GM04504 (cell line): ENCODE measurements around the gene KCTD1.

Experiments
- DNase-seq: peaks from one replicate; pipeline ENCODE4 v3.0.0-alpha.2; 2012; ENCODE audit warnings: low read depth

KCTD1 gene

DNA sequence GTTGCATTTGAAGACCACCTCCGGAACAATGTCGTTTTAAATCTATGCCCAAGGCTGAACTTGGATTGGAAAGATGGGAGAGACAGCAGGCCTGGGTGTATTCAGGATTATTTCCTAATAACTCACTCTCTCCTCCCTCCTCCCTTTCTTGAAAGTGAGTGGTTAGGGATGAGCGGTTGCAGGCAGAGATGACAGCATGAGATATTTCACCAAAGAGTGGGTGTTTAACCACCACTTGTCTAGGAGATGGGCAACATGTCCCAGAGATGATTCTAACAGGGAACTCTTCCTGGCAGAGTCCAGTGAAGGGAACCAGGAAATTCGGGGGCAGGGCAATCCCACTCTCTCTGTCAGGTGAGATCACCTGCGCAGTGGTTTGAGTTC is 123.2 kb downstream of the KCTD1 start:
- DNase-seq, result no peak

DNA sequence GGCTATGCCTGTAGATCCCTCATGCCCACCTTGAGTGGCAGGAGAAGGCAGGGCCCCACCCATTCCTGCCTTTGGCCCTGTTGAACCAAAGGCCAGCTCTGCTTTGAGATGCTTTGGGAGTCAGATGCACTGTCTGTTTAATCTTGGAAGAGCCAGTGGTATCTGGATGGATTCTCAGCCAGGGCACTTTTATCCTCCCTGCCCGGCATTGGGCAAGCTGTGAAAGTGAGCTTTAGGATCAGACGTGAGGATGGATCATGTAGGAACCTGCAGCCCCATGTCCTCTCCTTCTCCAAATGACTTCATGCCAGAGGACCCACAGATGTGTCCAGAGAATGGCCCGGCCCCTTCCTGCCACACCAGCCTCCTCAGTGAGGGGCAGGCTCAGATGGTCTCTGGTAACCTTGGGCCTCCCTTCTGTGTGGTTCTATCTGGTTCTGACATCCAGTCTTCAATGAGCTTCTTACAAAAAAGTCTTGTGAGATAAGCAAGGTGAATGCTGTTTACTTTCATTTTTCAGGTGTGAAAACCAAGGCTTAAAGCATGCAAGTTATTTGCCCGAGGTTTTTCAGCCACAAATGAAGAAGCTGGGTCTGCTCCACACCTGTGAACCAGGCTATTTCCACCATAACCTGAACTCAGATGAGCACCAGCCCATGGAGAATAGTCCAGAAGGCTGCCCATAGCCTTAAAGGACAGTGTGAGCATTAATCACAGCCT is 123.8 kb downstream of the KCTD1 start:
- DNase-seq, result no peak

DNA sequence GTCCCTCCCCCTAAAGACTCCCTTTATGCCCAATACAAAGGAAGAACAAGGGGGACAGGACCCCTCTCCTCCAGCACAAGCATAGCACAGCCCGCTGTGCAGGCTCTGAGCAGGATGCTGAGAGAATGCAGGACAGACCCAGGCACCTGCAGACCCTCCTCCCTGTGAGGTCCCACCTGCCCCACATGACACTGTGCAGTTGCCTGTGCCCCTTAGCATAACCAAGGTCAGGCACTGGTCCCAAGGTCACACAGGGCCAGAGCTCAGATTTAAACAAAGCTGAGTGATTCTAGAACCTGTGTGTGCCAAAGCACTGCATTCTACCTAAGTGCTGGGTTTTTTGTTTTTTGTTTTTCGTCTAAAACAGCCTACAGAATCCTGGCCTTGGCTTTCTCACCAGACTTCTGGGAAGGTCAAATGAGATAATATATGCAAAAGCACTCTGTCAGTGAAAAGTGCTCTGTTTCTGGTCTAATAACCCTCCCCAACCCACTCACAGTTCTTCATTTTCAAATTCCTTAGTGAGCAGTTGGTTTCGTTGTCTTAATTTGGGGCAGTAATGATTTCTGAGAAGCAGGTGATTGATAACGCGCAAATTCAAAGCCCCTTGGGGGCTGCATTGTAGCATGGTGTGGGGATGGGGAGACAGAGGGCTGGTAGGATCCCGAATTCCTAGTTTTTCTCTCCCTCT is 125.7 kb downstream of the KCTD1 start:
- DNase-seq, result no peak

DNA sequence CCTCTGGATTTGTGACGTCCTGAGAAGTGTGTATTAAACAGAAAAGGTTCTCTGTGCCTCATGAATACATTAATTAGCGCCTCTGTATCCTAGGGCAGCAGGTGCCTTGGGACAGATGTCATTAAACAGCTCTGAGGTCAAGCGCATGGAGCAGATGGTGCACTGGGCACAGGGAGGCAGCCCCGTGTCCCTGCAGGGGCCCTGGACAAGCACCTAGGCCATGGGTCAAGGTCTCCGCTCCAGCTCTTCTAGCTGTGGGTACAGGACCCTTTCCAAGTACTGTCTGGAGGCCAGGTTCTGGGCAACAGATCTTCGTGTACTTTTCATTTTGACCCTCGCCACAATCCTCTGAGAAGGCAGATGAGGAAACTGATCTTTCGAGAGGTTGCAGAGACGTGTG is 126.4 kb downstream of the KCTD1 start:
- no peak for DNase-seq

DNA sequence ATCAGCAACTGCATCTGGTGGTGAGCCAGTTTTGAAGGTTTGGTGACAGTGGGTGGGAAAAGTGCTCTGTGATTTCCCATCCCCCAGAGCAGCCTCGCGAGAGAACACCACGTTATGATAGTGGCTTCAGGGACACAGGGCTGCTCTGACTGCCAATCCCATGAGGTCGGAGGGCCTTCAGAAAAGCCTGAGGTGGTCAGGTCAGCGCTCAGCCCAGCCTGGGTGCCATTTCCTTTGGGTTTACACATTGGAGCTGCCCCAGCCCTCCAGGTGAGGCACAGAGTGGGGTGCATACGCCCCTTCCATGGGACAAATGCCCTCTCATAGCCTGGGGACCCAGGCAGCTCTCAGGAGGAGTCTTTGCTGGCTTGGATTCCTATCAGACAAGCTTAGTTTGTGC is 126.8 kb downstream of the KCTD1 start:
- no peak for DNase-seq

DNA sequence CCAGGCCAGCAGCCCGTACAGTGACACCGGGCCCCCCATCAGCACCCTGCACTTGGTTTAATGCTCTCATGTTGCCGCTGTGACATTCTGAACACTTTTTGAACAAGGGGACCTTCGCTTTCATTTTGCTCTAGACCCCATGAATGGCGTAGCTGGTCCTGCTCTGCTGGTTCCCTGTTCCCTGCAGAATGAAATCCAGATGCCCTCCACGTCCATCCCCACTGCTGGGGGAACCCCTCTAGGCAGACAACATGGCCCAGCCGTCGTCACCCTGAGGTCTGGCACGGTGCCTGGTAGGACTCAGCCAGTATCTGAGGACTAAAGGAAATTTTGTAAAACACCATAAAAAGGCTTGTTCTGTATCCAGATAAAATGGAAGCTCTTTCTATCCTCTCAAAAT is 128.6 kb downstream of the KCTD1 start:
- no peak for DNase-seq

DNA sequence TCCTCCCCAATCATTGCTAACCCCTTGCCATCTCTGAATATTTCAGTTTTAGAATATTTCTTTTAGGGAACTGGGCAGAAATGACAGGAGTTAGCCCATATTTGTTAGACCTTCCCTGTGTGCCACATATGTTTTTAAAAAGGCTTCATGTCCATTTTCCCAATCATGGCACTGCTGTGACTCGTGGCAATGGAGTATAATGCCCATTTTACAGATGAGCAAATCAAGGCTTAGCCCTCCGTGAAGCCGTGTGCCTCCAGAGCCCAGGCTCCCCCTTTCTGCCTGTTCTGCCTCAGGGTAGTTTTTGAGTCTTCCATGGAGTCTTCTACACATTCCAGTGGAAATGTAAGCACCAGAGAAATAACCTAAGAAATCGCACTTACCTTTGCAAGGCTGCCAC is 130.1 kb downstream of the KCTD1 start:
- DNase-seq, result no peak

DNA sequence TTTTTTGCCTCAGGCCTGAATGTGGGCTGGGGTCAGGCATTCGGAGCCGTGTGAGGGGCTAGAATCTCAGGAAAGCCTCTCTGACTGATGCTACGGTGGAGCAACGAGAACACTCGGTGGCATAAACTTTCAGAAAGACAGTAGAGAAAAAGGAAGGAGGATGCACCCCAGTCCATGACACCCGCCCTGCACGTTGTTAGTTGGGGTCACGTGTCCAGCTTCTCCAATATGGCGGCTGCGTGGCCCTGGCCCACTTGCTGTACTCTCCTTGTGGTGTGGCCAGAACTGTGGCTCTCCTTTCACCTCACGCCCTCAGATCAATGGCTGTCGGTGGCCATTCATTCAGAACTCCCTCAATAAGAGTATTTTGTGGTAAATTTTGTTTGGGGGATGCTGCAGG is 131.2 kb downstream of the KCTD1 start:
- no peak for DNase-seq

DNA sequence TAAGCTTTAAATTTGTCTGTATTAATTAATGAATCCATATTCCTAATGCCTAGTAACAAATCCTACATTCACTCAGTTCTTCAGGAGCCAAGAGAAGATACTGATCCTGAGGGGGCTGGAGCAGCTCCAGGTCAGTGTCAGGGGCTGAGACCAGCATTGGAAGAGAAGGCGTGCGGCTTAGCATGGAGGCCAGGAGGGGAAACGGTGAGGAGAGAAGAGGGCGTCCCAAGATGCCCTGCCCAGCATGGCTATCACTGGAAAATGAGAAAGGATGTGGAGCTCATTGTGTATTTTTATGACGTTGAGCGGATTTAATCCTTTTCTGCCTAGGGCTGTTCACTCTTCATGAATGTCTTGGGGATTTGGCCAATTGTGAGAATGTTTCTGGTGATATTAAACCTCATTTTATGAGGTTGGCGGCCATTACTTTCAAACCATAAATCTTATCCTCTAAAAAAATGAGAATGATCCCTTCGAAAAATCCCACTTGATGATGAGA is 131.7 kb downstream of the KCTD1 start:
- DNase-seq, result no peak

DNA sequence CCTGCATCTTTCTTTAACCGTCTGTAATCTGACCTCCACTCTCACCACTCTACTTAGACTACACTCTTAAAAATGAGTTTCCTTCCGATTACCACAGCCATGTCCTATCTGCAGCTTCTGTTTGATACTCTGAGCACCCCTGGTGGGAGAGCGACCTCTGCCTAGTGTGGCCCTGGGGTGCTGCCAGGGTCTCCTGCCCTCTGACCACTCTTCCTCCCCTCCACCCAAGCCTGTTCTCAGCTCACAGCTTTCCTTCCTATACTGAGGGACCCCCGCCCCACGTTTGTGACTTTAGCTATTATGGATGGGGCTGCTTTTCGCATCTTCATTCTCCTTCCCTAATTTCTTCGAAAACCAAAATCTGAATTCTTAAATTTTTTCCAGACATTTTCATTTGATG is 132.7 kb downstream of the KCTD1 start:
- no peak for DNase-seq

DNA sequence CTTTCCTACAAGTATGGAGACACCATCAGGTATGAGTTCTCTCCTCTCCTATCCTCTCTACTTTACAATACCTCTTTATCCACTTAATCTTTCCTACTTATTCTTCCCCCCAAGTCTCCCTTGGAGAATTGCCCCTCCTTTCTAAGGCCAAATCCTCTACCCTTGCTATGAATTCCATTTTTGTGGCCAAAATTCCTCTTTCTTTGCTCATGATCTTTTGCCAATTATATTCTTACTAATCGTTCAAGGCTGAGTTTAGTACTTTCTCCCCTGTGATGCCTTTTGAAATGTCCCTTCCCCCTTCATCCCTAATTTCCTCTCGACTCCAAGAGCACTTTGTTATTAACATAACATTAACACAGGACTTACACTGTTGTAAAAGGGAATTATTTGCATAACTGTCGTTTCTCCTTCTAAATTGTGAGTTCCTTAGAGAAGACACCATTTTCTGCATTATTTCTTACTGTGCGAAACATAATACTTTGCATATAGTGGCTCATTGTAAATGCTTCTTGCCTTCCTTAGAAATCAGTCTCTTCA is 133.4 kb downstream of the KCTD1 start:
- DNase-seq, result no peak

DNA sequence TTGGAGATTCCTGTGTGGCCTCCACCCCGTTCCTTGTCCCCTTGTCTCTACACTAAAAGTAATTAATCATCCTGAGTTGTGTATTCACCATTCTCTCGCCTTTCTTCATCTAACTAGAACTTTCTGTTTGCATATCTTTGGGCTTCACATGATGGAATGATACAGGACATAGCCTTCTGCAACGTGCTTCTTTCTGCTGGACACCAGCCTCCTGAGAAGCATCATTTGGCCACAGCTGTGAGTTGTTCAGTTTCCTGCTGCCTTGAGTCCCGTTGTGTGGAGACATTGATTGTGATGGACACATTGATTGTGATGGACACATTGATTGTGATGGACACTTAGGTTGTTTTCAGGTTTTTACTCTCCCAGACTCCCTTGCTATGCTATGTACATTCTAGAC is 139.3 kb downstream of the KCTD1 start:
- DNase-seq, result no peak

DNA sequence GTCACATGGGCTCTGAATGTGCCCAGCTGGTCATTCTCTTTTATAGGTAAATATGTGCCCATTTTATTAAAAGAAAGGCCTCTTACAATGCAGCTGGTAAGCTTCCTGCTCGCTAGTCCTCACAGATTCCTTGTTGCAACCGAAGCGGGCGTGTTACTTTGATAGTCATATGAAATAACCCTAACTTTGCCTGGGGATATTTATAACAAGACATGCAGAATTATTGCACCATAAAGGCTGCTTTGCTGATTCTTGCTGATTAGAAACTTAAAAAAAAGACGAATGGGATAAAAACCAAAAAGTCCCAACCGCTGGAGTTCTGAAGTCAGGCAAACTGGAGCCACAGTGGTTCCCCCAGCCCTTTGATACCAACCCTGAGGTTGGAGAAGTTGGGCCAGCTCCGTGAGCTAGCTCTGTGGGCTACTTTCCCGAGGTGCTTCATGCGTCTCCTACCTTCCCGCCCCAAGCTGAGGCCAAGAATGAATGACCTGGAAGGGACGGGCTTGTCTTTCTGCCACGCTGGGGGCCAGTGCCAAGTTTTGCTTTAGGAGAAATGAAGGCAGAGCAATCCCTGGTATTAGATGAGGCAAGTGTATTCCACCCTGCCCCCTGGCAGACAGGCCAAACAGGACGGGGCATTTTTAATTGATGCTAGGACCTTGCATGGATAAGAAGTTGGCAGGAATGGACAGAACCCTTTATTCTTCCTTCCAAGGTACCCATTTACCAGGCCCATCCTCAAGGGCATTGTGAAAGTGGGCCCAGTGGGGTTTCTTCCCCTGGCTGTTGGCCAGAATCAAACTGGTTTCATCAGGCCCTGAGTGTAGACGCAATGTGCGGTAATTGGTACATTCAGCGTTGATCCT is 140.4 kb downstream of the KCTD1 start:
- DNase-seq, result no peak

DNA sequence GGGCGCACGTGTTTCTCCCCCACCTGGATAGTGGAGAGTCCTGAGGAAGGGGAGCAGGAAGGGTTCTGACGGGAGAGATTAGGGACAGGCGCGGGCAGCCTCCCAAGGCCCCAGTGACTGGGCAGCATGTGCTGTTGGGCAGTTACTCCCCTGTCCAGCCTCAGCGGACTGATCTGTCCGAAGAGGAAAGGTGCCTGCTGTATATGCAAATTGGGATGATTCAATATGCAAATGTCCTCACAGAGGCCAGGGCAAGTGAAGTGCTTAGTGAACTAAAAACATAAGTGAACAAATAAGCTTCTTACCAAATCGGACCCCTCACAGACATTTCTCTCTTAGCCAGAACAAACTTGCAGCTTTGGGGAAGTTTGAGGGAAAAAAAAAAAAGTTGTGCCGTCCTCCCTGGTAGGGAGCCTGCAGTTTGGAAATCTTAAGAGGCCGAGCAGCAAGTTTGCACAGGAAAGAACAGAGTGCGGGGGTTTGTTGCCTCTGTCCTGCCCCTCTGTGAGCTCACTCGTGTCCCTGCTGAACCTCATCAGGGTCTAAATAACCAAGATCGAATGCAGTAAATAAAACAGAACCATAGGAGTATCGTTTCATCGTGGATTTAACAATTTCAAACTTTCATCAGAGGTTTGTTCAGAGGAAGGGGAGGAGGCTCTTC is 141.4 kb downstream of the KCTD1 start:
- no peak for DNase-seq

DNA sequence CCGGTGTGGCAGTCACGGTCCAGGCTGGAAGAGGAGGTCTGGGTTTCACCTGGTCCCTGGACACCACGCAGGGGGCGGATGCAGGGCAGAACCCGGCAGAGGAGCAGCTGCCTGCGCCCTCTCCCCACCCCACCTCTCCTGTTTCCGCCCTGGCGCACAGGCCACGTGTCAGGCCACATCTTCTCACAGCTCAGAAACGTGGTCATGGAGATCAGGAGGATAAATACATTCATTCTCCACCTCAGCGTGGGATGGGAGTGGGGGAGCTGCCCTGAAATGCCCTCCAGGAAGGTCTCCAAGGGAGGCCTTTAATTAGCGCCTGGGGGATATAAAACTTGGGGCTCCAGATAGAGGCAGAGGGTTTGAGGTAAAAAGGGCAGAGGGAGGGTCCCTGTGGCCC is 142.0 kb downstream of the KCTD1 start:
- no peak for DNase-seq

DNA sequence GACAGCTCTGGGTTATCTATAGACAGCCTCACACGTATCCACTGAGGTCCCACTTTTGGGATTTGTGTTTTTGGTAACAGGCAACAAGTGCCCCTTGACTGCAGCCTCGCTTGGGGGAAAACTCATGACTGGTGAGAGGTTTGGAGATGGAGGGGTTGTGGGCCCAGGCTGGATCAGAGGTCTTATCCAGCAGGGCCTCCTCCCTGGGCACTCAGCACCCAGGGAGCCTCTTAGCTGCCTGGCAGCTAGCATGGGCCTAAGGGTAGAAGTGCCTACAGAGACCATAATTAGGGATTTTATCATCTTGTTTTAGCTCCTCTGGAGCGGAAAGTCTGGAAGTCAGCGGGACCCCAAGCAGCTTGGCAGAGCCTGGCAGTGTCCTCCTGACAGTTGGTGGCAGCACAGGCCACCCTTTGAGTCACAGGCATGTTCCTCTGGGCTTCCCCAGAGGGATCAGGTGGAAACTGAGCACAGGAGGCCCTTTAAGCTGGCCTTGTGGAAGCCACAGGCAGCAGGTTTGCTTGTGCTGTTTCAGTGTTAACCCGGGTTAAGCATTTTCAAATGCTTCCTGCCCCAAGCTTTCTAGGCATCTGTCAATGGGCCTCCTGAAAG is 143.1 kb downstream of the KCTD1 start:
- no peak for DNase-seq
